NCI-H2171 (cell line): ENCODE results near the gene FOXN3.
"Not testable (repeated sequence)": the region's sequence is repeated elsewhere in the genome, so short reads cannot be mapped to it uniquely, and the experiment has no call there.

Experiments
- DNase-seq: peaks from one replicate; lab custom pipeline; 2025; lab: John Stamatoyannopoulos, UW

Gene FOXN3

GRCh38 chr14:89164168-89165073 lies 252.6 kb downstream of the FOXN3 start:
- DNase-seq, result no peak

GRCh38 chr14:89163031-89163636 lies 253.9 kb downstream of the FOXN3 start:
- DNase-seq, result no peak

DNA sequence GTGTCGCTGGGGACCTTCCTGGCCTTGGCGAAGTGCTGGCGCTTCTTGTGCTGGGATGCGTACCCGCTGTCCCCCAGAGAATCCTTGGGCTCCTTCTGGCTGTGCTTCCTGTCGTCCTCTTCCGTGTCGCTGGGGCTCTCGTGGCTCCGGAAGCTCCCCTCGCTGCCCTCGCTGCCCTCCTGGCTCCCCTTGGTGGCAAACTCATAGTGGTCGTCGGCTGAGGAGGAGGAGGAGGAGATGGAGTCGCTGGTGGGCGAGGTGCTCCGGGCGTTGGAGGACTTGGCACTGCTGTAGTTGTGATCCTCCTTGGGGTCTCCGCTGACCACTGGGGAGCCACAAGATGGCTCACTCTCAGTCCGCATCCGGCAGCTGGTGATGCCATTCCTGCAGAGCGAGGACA lies 254.4 kb downstream of the FOXN3 start:
- DNase-seq, result no peak

- no peak for DNase-seq
Observed at GRCh38 chr14:89160437-89160836, 256.6 kb downstream of the FOXN3 start.

- no peak for DNase-seq
Observed at GRCh38 chr14:89158701-89159100, 258.3 kb downstream of the FOXN3 start.

DNA sequence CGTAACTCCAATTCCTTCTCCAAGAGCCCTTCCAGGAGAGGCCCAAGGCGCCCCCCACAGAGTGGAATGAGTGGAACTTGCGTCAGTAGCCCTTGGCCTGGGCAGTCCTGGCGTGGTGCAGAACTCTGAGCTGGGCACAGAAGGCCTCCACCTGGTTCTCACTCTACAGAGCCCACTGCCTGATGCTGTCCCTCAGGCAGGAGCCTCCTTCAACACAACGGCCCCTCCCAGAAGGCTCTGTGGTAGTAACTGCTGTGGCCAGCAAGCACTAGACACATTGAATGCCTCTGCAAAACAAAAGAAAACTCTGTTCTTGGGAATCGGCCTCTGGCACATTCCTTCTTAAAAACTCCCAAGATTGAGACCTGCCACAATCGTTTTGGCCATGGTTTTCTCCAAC lies 258.9 kb downstream of the FOXN3 start:
- DNase-seq, result not testable (repeated sequence)

DNA sequence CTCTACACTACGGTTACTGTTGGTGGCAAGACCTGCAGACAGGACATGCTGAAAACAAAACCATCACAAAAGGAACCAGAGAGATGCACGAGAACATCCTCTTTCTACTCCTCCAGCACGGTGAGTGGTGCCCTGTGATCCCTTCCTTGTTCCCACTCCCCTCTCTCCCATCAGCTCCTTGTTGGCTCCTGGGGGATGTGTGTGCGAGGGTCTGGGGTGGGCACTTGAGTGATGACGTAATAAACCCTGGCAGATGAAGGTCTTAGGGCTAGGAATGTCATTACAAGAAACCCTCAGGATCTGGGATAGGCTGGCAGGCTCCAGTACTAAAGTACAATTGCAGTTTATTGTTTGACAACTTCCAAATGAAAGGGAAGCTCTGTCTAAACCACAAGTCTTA lies 261.5 kb downstream of the FOXN3 start:
- no peak for DNase-seq

DNA sequence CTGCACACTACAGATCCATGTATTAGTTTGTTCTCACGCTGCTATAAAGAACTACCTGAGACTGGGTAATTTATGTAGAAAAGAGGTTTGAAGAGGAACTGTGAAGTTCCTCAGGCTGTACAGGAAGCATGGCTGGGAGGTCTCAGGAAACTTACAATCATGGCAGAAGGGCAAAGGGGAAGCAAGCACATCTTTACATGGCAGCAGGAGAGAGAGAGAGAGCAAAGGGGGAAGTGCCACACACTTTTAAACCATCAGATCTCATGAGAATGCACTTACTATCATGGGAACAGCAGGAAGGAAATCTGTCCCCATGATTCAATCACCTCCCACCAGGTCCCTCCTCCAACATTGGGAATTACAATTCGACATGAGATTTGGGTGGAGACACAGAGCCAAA lies 265.3 kb downstream of the FOXN3 start:
- not testable (repeated sequence) for DNase-seq

DNA sequence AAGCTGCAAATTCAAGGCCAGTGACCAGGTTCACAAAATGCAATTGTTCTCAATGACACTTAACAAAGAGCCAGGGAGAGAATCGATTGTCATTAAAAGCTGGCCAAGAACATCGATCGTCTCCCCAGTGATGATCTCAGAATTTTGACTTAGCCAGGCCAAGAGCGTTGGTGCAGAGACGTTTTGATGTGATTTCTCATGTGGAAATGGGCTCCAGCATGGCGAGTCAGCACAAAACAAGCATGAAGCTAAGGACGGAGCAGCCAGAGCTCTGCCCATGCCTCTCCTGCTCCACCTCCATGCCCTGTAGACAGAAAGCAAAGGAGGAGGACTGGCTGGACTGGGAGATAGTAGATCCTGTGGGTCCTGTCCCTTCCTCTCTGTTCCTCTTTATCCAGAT lies 270.8 kb downstream of the FOXN3 start:
- no peak for DNase-seq

DNA sequence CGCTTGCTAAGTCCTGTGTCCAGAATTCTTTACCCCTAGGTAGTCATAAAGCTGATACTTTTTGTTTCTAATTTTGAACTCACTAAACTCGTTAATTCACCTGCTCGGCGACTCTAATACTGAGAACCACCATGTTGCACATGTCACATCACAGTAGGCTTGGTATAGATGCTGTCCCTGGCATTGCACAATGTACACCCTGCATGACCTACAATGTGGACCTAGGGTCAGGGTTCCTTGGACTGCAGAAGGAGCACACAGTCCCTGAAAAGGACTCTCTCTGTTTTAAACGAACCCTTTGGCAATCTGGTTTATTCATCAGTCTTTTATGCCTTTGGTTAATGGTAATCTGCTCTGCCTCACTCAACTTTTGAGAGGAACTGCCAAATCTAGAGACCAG lies 272.4 kb downstream of the FOXN3 start:
- no peak for DNase-seq

DNA sequence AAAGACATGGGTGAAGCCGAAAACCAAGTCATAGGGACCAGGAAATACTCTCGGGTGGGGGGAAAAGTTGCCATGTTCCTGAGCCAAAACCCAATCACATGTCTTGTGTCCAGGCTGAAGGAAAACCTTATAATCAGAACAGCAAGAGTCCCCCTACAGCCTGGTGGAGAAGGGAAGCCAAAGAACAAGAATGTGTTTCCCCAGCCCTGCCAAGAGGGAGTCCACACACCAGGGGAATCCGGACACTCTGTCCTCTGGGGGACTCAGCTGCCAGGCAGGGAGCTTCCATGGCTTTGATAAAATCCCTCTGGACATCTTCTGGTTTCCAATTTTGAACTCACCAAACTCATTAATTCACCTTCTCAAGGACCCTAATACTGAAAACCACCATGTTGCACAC lies 273.0 kb downstream of the FOXN3 start:
- DNase-seq, result no peak

- DNase-seq, result no peak
Observed at GRCh38 chr14:89143595-89143994, 273.4 kb downstream of the FOXN3 start.

- DNase-seq, result no peak
Observed at GRCh38 chr14:89142366-89142765, 274.7 kb downstream of the FOXN3 start.

- no peak for DNase-seq
Observed at GRCh38 chr14:89141862-89142261, 275.2 kb downstream of the FOXN3 start.

- no peak for DNase-seq
Observed at GRCh38 chr14:89140326-89140725, 276.7 kb downstream of the FOXN3 start.

GRCh38 chr14:89139404-89140247 lies 277.4 kb downstream of the FOXN3 start:
- no peak for DNase-seq

DNA sequence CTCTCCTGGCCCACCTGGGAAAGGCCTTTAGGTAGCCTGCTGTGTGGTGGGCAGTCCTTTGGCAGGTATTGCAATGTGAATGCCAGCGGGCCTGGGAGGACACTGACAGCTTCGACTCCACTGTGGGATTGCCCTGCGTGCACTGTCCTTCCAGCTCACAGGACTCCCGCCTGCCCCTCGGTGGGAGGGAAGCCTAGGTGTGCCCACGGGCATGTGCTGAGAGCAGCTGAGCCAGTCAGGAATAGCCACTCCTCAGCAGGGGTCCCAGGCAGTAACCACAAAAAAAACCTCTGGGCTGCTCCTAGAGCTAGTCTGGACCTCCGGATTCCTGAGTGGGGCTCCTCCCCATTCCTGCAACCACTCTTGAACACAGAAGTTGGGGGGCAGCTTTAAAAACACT lies 278.2 kb downstream of the FOXN3 start:
- no peak for DNase-seq

DNA sequence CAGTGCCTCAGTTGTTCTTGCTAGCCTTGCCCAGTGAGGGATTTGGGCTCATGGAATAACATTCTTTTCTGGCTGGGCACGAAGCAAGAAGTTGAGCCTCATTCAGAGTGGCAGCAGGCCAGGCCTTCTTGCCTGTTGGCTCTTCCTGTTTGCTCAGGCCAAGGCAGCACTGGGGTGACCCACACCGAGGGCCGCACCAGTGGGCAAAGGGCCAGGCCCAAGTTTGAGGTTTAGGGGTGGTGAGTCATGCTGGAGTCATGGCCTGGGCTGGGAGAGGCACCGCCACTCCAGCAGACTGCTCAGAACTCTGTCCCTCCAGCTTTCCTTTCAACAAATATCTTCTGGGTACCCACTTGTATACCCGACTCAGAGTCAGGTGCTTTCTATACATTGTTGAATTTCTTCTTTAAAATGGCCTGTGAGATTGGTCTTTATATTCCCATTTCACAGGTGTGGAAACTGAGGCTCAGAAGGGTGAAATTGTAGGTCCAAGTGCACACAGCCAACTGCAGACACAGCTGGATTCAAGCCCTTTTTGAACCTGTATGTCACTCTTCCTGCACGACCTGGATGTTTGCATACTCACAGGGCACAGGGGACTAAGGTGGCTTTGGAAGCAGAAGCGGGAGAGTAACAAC lies 279.4 kb downstream of the FOXN3 start:
- no peak for DNase-seq

DNA sequence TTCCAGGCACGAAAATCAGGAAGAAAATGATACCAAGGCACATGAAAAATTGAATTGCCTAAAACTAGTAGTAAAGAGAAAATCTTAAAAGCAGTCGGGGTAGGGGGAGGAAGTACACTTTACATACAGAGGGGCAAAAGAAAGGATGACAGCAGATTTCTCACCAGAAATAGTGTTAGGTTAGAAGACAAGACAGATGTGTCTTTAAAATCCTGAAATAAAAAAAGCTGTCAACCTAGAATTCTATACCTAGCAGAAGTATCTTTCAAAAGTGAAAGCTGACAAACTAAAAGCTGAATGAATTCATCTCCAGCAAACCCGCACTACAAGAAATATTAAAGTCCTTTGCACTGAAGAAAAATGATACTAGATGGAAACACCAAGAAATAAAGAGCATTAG lies 280.4 kb downstream of the FOXN3 start:
- no peak for DNase-seq

- DNase-seq, result no peak
Observed at GRCh38 chr14:89134640-89135039, 282.4 kb downstream of the FOXN3 start.

- DNase-seq, result no peak
Observed at GRCh38 chr14:89131004-89131750, 285.9 kb downstream of the FOXN3 start.
